ENCODE measurements around the gene XBP1. TPM values are rescaled to one million over a fixed set of nuclear protein-coding genes. Genes with fewer than 3 reads are reported as not detected.
A peak's percentile ranks its signal among the peaks of the same experiment; 100 is the strongest.

Gene XBP1
- total and polyA plus RNA-seq, 2 of the 13 experiments (the other 11 are each of a cell fraction or from before 2014, with no cell fraction given), result 416 to 427 TPM

- TF ChIP-seq ZNF687 (CRISPR knock-in tag; IDR thresholded peaks at IDR 0.05) (no peak), ZBTB8A (CRISPR knock-in tag; IDR thresholded peaks at IDR 0.05; ENCODE audit: borderline replicate concordance, low read depth) (no peak), FOXP4 (CRISPR knock-in tag; IDR thresholded peaks at IDR 0.05) (peak; percentile 35; the same call in 1 of the 2 replicates), HNRNPUL1 (IDR thresholded peaks at IDR 0.05; ENCODE audit: low read depth, low read length) (no peak), CHD4 (IDR thresholded peaks at IDR 0.05; ENCODE audit: borderline replicate concordance, low read length) (no peak), ARNT2 (CRISPR knock-in tag; IDR thresholded peaks at IDR 0.05; ENCODE audit: low read depth) (no peak), NFYC (CRISPR knock-in tag; IDR thresholded peaks at IDR 0.05) (no peak), ZNF441 (CRISPR knock-in tag; IDR thresholded peaks at IDR 0.05; ENCODE audit: borderline replicate concordance) (0 out of 2 replicates have a peak, but pooled peaks have one; percentile 36), HOXA3 (CRISPR knock-in tag; IDR thresholded peaks at IDR 0.05) (peak; percentile 17; the same call in 1 of the 2 replicates), ZNF230 (CRISPR knock-in tag; IDR thresholded peaks at IDR 0.05) (no peak), NCOA2 (CRISPR knock-in tag; IDR thresholded peaks at IDR 0.05) (no peak), ZNF841 (CRISPR knock-in tag; IDR thresholded peaks at IDR 0.05; ENCODE audit: borderline replicate concordance) (no peak), FOXO4 (CRISPR knock-in tag; conservative IDR thresholded peaks at IDR 0.05) (no peak), DRAP1 (CRISPR knock-in tag; IDR thresholded peaks at IDR 0.05) (no peak), CBX2 (IDR thresholded peaks at IDR 0.05; ENCODE audit: low read depth, low read length) (no peak), CBX2 (CRISPR knock-in tag; IDR thresholded peaks at IDR 0.05; ENCODE audit: low read depth) (no peak), NCOR1 (IDR thresholded peaks at IDR 0.05; ENCODE audit: borderline replicate concordance, low read length) (no peak)
These were observed 38.6 kb upstream of the XBP1 start (continued) for GRCh38 chr22:28838971-28839370.

Measured in HepG2 (cell line).